B cell (primary cell): ENCODE data around the gene MYOZ2.

ENCODE experiments used
- CTCF ChIP-seq: fragments of 200-600 bp; IDR thresholded peaks from one replicate; pipeline ENCODE4 v1.8.0; 2022; ENCODE audit warnings: antibody characterized with exemption, mild to moderate bottlenecking
- EZH2 ChIP-seq: IDR thresholded peaks from 2 replicates; pipeline ENCODE4 v1.6.1; 2012; ENCODE audit warnings: borderline replicate concordance, low read depth, mild to moderate bottlenecking, moderate library complexity, low read length; ENCODE audit not compliant: insufficient read depth, poor library complexity, severe bottlenecking

- TF ChIP-seq CTCF (no peak), EZH2 (no peak)
These were observed 73.4 kb downstream of the MYOZ2 start for GRCh38 chr4:119209077-119209476.
